Muscle layer of duodenum (tissue), 2 donors: ENCODE results near the gene CKS1B.
"Not testable (repeated sequence)": the region's sequence is repeated elsewhere in the genome, so short reads cannot be mapped to it uniquely, and the experiment has no call there.

ENCODE experiments used
- H3K27ac ChIP-seq: one replicate; pipeline ENCODE4 v1.7.0; 2013; ENCODE audit warnings: mild to moderate bottlenecking, low read length
- H3K27me3 ChIP-seq: one replicate; pipeline ENCODE4 v1.7.0; 2013; ENCODE audit warnings: low read depth, mild to moderate bottlenecking, control low read depth, low read length
- H3K36me3 ChIP-seq, 2 donors: one replicate each; pipeline ENCODE4 v1.7.0; 2013; ENCODE audit warnings: low read length in 2 of 2, control low read depth in 1 of 2, mild to moderate bottlenecking in 1 of 2; ENCODE audit not compliant: insufficient read depth in 2 of 2, control insufficient read depth in 1 of 2
- H3K4me1 ChIP-seq, 2 donors: one replicate each; pipeline ENCODE4 v1.7.0; 2013; ENCODE audit warnings: low read length in 2 of 2, mild to moderate bottlenecking in 2 of 2, control low read depth in 1 of 2, moderate library complexity in 1 of 2; ENCODE audit not compliant: insufficient read depth in 2 of 2, control insufficient read depth in 1 of 2
- H3K4me3 ChIP-seq, 2 donors: one replicate each; pipeline ENCODE4 v1.7.0; 2013; ENCODE audit warnings: low read length in 2 of 2, low read depth in 1 of 2, mild to moderate bottlenecking in 1 of 2
- H3K9me3 ChIP-seq, 2 donors: one replicate each; pipeline ENCODE4 v1.7.0; 2013; ENCODE audit warnings: low read length in 2 of 2, control low read depth in 1 of 2, mild to moderate bottlenecking in 1 of 2; ENCODE audit not compliant: control insufficient read depth in 1 of 2
- donor health status: healthy.

CKS1B gene

GRCh38 chr1:154978360-154978759, 3.9 kb downstream of the CKS1B start:
- H3K36me3 ChIP-seq: peaks cover 4 to 7% of the 10 kb centered on the region in 2 donors
- no peaks in the 10 kb centered on the region for H3K9me3 ChIP-seq
- H3K27ac ChIP-seq: no peak overlapping the region
- peaks cover 11 to 17% of the 10 kb centered on the region in 2 donors for H3K4me1 ChIP-seq
- no peak overlapping the region for H3K4me3 ChIP-seq
- no peaks in the 10 kb centered on the region for H3K27me3 ChIP-seq

- peak overlapping the region; percentile 28 for H3K27ac ChIP-seq
- H3K4me3 ChIP-seq: peak overlapping the region; percentile 72 to 100
- peaks cover 10 to 15% of the 10 kb centered on the region in 2 donors for H3K4me1 ChIP-seq
- no peaks in the 10 kb centered on the region for H3K9me3 ChIP-seq
- no peaks in the 10 kb centered on the region for H3K27me3 ChIP-seq
- H3K36me3 ChIP-seq: peaks cover 0 to 5% of the 10 kb centered on the region in 2 donors
These were observed 7.9 kb downstream of the CKS1B start for GRCh38 chr1:154982341-154982740.

- H3K4me3 ChIP-seq: peak within 1 kb of the TSS; percentile 72 to 100
- H3K27ac ChIP-seq: peak within 1 kb of the TSS; percentile 94
- no peaks in the 10 kb centered on the region for H3K27me3 ChIP-seq
These were observed 8.6 kb downstream of the CKS1B start, which contains the start of gene FLAD1 for GRCh38 chr1:154982897-154983648. FLAD1 (plus strand) TSS chr1:154983344; CDS start chr1:154983695, 351 bp downstream.

GRCh38 chr1:154983776-154984466, 9.4 kb downstream of the CKS1B start:
- Histone ChIP-seq H3K36me3 (peaks cover 16% of the 10 kb centered on the region in 2 donors), H3K27ac (peak overlapping the region; percentile 94), H3K9me3 (no peaks in the 10 kb centered on the region), H3K4me1 (peaks cover 10 to 15% of the 10 kb centered on the region in 2 donors), H3K27me3 (no peaks in the 10 kb centered on the region), H3K4me3 (peak overlapping the region; percentile 72 to 100)

More at GRCh38 chr1:154982897-154983648, 8.6 kb downstream of the CKS1B start, which contains the start of gene FLAD1:
- Histone ChIP-seq H3K9me3 (no peaks in the 10 kb centered on the region), H3K4me1 (peaks cover 10 to 15% of the 10 kb centered on the region in 2 donors), H3K36me3 (peaks cover 7 to 11% of the 10 kb centered on the region in 2 donors)

GRCh38 chr1:154986736-154987135, 12.3 kb downstream of the CKS1B start:
- not testable (repeated sequence) for H3K27me3 ChIP-seq, H3K4me3 ChIP-seq, H3K9me3 ChIP-seq, H3K27ac ChIP-seq
- peaks cover 10 to 15% of the 10 kb centered on the region in 2 donors for H3K4me1 ChIP-seq
- peaks cover 19 to 25% of the 10 kb centered on the region in 2 donors for H3K36me3 ChIP-seq

- peaks cover 10 to 12% of the 10 kb centered on the region in 2 donors for H3K4me1 ChIP-seq
- H3K36me3 ChIP-seq: peaks cover 19 to 25% of the 10 kb centered on the region in 2 donors
- H3K27me3 ChIP-seq: no peaks in the 10 kb centered on the region
- no peak overlapping the region for H3K4me3 ChIP-seq
- H3K27ac ChIP-seq: no peak overlapping the region
- no peaks in the 10 kb centered on the region for H3K9me3 ChIP-seq
These were observed 12.8 kb downstream of the CKS1B start for GRCh38 chr1:154987326-154987725.

- Histone ChIP-seq H3K27ac (no peak overlapping the region), H3K4me1 (peaks cover 6% of the 10 kb centered on the region in 2 donors), H3K9me3 (no peaks in the 10 kb centered on the region), H3K4me3 (no peak overlapping the region), H3K36me3 (peaks cover 19 to 29% of the 10 kb centered on the region in 2 donors), H3K27me3 (no peaks in the 10 kb centered on the region)
These were observed 13.8 kb downstream of the CKS1B start for GRCh38 chr1:154988058-154988954.

GRCh38 chr1:154989195-154989860, 14.8 kb downstream of the CKS1B start:
- no peak overlapping the region for H3K27ac ChIP-seq
- no peaks in the 10 kb centered on the region for H3K4me1 ChIP-seq
- H3K36me3 ChIP-seq: peaks cover 19 to 29% of the 10 kb centered on the region in 2 donors
- H3K9me3 ChIP-seq: no peaks in the 10 kb centered on the region
- no peak overlapping the region for H3K4me3 ChIP-seq
- no peaks in the 10 kb centered on the region for H3K27me3 ChIP-seq

GRCh38 chr1:154990276-154990675, 15.8 kb downstream of the CKS1B start:
- H3K4me3 ChIP-seq: no peak overlapping the region
- H3K9me3 ChIP-seq: no peaks in the 10 kb centered on the region
- H3K4me1 ChIP-seq: no peaks in the 10 kb centered on the region
- H3K27ac ChIP-seq: no peak overlapping the region
- H3K36me3 ChIP-seq: peaks cover 19 to 29% of the 10 kb centered on the region in 2 donors
- H3K27me3 ChIP-seq: no peaks in the 10 kb centered on the region

GRCh38 chr1:154992721-154993571, 18.5 kb downstream of the CKS1B start:
- H3K27ac ChIP-seq: no peak overlapping the region

More at GRCh38 chr1:154992721-154993571, 18.5 kb downstream of the CKS1B start:
- H3K36me3 ChIP-seq: peaks cover 13 to 24% of the 10 kb centered on the region in 2 donors
- H3K4me3 ChIP-seq: no peak overlapping the region
- H3K4me1 ChIP-seq: peaks cover 0 to 4% of the 10 kb centered on the region in 2 donors
- no peaks in the 10 kb centered on the region for H3K27me3 ChIP-seq
- no peaks in the 10 kb centered on the region for H3K9me3 ChIP-seq
